GM23338 (cell line): Measurements from ENCODE around the gene ZYX. TPM values are rescaled to one million over a fixed set of nuclear protein-coding genes. Genes with fewer than 3 reads are reported as not detected.

Experiments used
- ATAC-seq: fragments of 200-7000 bp; cut with Tn5 transposase; 3 replicates; pipeline ENCODE4 v1.9.1; 2020
- DNase-seq: peaks from one replicate; pipeline ENCODE4 v3.0.0-alpha.2; 2015; ENCODE audit warnings: low spot score
- H2AFZ ChIP-seq: fragments of 200-600 bp; sonication (generic); 2 replicates; pipeline ENCODE4 v1.8.0; 2016; ENCODE audit warnings: antibody characterized with exemption, mild to moderate bottlenecking, moderate library complexity
- H3F3A ChIP-seq: fragments of 200-600 bp; sonication (generic); replicated peaks from 2 replicates; pipeline ENCODE4 v1.8.0; 2017; ENCODE audit warnings: antibody characterized with exemption, mixed run types, low read depth
- H3K27ac ChIP-seq: fragments of 200-600 bp; sonication (generic); 2 replicates; pipeline ENCODE4 v1.6.1; 2016; ENCODE audit warnings: low read depth
- H3K27me3 ChIP-seq: fragments of 200-600 bp; sonication (generic); 2 replicates; pipeline ENCODE4 v1.8.0; 2016; ENCODE audit warnings: mild to moderate bottlenecking, mixed run types, moderate library complexity; ENCODE audit not compliant: insufficient read depth
- H3K36me3 ChIP-seq: fragments of 200-600 bp; sonication (generic); 2 replicates; pipeline ENCODE4 v1.8.0; 2016; ENCODE audit warnings: mild to moderate bottlenecking; ENCODE audit not compliant: insufficient read depth
- H3K4me1 ChIP-seq: fragments of 200-600 bp; sonication (generic); 2 replicates; pipeline ENCODE4 v1.8.0; 2016; ENCODE audit warnings: mild to moderate bottlenecking, moderate library complexity; ENCODE audit not compliant: insufficient read depth
- H3K4me2 ChIP-seq: fragments of 200-600 bp; sonication (generic); 2 replicates; pipeline ENCODE4 v1.7.1; 2017; ENCODE audit warnings: mixed run types
- H3K4me3 ChIP-seq: fragments of 200-600 bp; sonication (generic); 2 replicates; pipeline ENCODE4 v1.6.1; 2016; ENCODE audit warnings: mixed run types
- H3K79me2 ChIP-seq: fragments of 200-600 bp; sonication (generic); replicated peaks from 2 replicates; pipeline ENCODE4 v1.8.0; 2017; ENCODE audit warnings: mild to moderate bottlenecking; ENCODE audit not compliant: insufficient read depth
- H3K9me2 ChIP-seq: fragments of 200-600 bp; sonication (generic); 2 replicates; pipeline ENCODE4 v1.8.0; 2017; ENCODE audit not compliant: insufficient read depth
- H4K20me1 ChIP-seq: fragments of 200-600 bp; sonication (generic); replicated peaks from 2 replicates; pipeline ENCODE4 v1.8.0; 2017; ENCODE audit warnings: mild to moderate bottlenecking; ENCODE audit not compliant: insufficient read depth
- H3K27ac Mint-ChIP-seq: 2 replicates; pipeline ENCODE4 v1.8.0; 2020; ENCODE audit warnings: inconsistent platforms, mild to moderate bottlenecking, moderate library complexity, mixed read lengths
- H3K27me3 Mint-ChIP-seq: 3 replicates; pipeline ENCODE4 v1.8.0; 2022; ENCODE audit warnings: low read depth, mild to moderate bottlenecking, moderate library complexity, mixed read lengths, inconsistent platforms; ENCODE audit not compliant: insufficient read depth, poor library complexity
- H3K36me3 Mint-ChIP-seq: 3 replicates; pipeline ENCODE4 v1.8.0; 2021; ENCODE audit warnings: low read depth, mild to moderate bottlenecking, inconsistent platforms, moderate library complexity, mixed read lengths
- H3K4me1 Mint-ChIP-seq: 3 replicates; pipeline ENCODE4 v1.8.0; 2020; ENCODE audit warnings: mild to moderate bottlenecking, inconsistent platforms, mixed read lengths
- H3K4me3 Mint-ChIP-seq: 3 replicates; pipeline ENCODE4 v1.8.0; 2021; ENCODE audit warnings: moderate library complexity, mild to moderate bottlenecking, inconsistent platforms, mixed read lengths
- H3K9me3 Mint-ChIP-seq: 3 replicates; pipeline ENCODE4 v1.8.0; 2020; ENCODE audit warnings: moderate library complexity, mild to moderate bottlenecking, inconsistent platforms, mixed read lengths
- CREB1 ChIP-seq: fragments of 250-450 bp; sonication (Bioruptor Pico); IDR thresholded peaks from 2 replicates; pipeline ENCODE4 v1.5.0; 2020; ENCODE audit warnings: low read depth, mild to moderate bottlenecking, moderate library complexity
- EZH2 ChIP-seq: fragments of 200-600 bp; sonication (generic); IDR thresholded peaks from one replicate; pipeline ENCODE4 v1.8.0; 2017; ENCODE audit warnings: antibody characterized with exemption, mild to moderate bottlenecking, low read depth; ENCODE audit not compliant: unreplicated experiment
- EZH2phosphoT487 ChIP-seq: fragments of 200-600 bp; sonication (generic); IDR thresholded peaks from one replicate; pipeline ENCODE4 v1.8.1; 2018; ENCODE audit warnings: antibody characterized with exemption; ENCODE audit not compliant: unreplicated experiment
- JUNB ChIP-seq: IDR thresholded peaks from one replicate; pipeline ENCODE4 v1.6.1; 2016; ENCODE audit warnings: antibody characterized with exemption; ENCODE audit not compliant: unreplicated experiment
- NANOG ChIP-seq: IDR thresholded peaks from 2 replicates; pipeline ENCODE4 v1.6.1; 2016; ENCODE audit warnings: antibody characterized with exemption, borderline replicate concordance
- POLR2AphosphoS5 ChIP-seq: IDR thresholded peaks from 2 replicates; pipeline ENCODE4 v1.6.1; 2016; ENCODE audit warnings: antibody characterized with exemption, low read depth
- STAT1 ChIP-seq: IDR thresholded peaks from one replicate; pipeline ENCODE4 v1.6.1; 2016; ENCODE audit warnings: antibody characterized with exemption; ENCODE audit not compliant: unreplicated experiment
- long read RNA-seq: library from polyadenylated mRNA; unstranded; transcript quantifications from one replicate; pipeline ENCODE4 v2.0.0, GENCODE V29; 2020; ENCODE audit not compliant: unreplicated experiment
- polyA plus RNA-seq: library from polyadenylated mRNA; unstranded; fragments of >200 nt; fragmentation: Nextera tagmentation; extraction: Ambion mirVana; gene quantifications from 2 replicates; pipeline ENCODE4 v1.2.1, GENCODE V29; 2016
- total RNA-seq: library from RNA; depleted of rRNA; stranded (reverse); fragments of >200 nt; shearing (Covaris generic); gene quantifications from 2 replicates; pipeline ENCODE4 v1.2.3, GENCODE V29; 2014; rRNA removed
- TF ChIP-seq, protein P1 (sequence below), 2 experiments: fragments of 200-600 bp in 1 of 2; sonication (generic) in 1 of 2; conservative IDR thresholded peaks; 2 replicates each; pipeline versions ENCODE4 v1.5.1 to v1.6.1; 2016 to 2017; ENCODE audit warnings: antibody characterized with exemption in 2 of 2, low read depth in 2 of 2, mild to moderate bottlenecking in 2 of 2, moderate library complexity in 1 of 2
- TF ChIP-seq, protein P2 (sequence below): IDR thresholded peaks from one replicate; pipeline ENCODE4 v1.6.1; 2018; ENCODE audit warnings: antibody characterized with exemption; ENCODE audit not compliant: unreplicated experiment
- TF ChIP-seq, protein P3 (sequence below): IDR thresholded peaks from 2 replicates; pipeline ENCODE4 v1.6.1; 2016; ENCODE audit warnings: antibody characterized with exemption

ZYX gene, protein sequence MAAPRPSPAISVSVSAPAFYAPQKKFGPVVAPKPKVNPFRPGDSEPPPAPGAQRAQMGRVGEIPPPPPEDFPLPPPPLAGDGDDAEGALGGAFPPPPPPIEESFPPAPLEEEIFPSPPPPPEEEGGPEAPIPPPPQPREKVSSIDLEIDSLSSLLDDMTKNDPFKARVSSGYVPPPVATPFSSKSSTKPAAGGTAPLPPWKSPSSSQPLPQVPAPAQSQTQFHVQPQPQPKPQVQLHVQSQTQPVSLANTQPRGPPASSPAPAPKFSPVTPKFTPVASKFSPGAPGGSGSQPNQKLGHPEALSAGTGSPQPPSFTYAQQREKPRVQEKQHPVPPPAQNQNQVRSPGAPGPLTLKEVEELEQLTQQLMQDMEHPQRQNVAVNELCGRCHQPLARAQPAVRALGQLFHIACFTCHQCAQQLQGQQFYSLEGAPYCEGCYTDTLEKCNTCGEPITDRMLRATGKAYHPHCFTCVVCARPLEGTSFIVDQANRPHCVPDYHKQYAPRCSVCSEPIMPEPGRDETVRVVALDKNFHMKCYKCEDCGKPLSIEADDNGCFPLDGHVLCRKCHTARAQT
- total RNA-seq (132 and 141 TPM in 2 replicates), polyA plus RNA-seq (108 and 111 TPM in 2 replicates)
- long read RNA-seq, transcript ZYX-201 (10 exons, 2,493 nt), result major isoform, 12 of 63 reads
- long read RNA-seq, partial matches to known transcripts, result 26 of 63 reads
- long read RNA-seq, other reads (novel, unspliced or antisense), result 25 of 63 reads

DNA sequence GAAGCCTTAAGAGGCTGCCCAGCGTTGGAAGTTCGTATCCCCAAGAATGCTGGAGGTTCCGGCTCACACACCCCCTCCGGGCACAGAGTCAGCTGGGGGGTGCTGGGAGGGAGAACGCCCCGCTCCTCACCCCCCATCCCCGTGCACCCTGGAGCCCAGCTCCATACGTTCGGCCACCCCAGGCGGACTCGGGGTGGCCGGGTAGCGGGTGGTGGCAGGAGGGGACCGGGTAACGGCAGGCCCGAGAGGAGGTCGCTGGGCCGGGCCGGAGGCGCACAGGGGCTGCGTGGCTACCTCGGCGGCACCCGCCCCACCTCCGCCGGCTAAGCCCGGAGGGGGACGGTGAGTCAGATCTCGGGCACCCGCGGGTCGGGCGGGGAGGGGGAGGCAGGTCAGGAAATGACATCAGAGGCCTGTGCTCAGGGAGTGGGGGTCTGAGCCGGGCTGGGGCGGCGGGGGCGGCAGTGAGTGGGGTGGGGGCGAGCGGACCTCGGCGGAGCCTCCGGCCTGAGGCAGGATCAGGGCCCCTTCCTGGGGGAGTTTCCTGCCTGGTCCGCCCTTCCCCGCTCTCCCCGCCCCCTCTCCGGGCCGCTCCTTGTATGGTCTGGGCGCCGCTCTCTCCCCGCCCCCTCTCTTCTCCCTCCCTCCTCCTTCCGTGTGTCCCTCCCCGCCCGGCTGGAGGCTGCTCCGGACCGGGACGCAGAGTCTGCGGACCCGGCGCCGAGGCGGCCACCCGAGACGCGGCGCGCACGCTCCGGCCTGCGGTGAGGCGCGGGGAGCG, at the start of gene ZYX:
Gene ZYX, plus strand, starts transcription at position 700 of the 781 bp plus-strand sequence. CDS start 227 bp downstream, outside the sequence.
- Histone ChIP-seq H3K4me1 (peaks cover 29% of the 10 kb centered on the region), H3K4me2 (peak within 1 kb of the TSS; percentile 95), H3K9me2 (no peaks in the 10 kb centered on the region), H3K79me2 (peaks cover 51% of the 10 kb centered on the region), H2AFZ (peak within 1 kb of the TSS; percentile 72), H3F3A (peaks cover 15% of the 10 kb centered on the region; the same call in 1 of the 2 replicates), H3K27ac (peak within 1 kb of the TSS; percentile 99), H3K36me3 (peaks cover 7% of the 10 kb centered on the region; the same call in 1 of the 2 replicates), H3K4me3 (peak within 1 kb of the TSS; percentile 99), H4K20me1 (peaks cover 31% of the 10 kb centered on the region), H3K27me3 (no peaks in the 10 kb centered on the region)
- H3K36me3 Mint-ChIP-seq, result peaks cover 11% of the 10 kb centered on the region; the same call in 2 of the 3 replicates
- peak within 1 kb of the TSS; percentile 74 for H3K4me3 Mint-ChIP-seq
- H3K27me3 Mint-ChIP-seq, result peaks cover 4% of the 10 kb centered on the region
- DNase-seq (peak; percentile 96), ATAC-seq (peak; percentile 74)
- H3K27ac Mint-ChIP-seq, result peak within 1 kb of the TSS; percentile 76; the same call in 1 of the 2 replicates
- no peaks in the 10 kb centered on the region; the same call in 2 of the 3 replicates for H3K9me3 Mint-ChIP-seq
- H3K4me1 Mint-ChIP-seq, result peaks cover 33% of the 10 kb centered on the region
- TF ChIP-seq NANOG (no peak), EZH2phosphoT487 (no peak), EZH2 (no peak), CREB1 (CRISPR knock-in tag) (peak; percentile 66), JUNB (no peak), STAT1 (no peak), POLR2AphosphoS5 (peak; percentile 88)
- TF ChIP-seq, protein P1, sequence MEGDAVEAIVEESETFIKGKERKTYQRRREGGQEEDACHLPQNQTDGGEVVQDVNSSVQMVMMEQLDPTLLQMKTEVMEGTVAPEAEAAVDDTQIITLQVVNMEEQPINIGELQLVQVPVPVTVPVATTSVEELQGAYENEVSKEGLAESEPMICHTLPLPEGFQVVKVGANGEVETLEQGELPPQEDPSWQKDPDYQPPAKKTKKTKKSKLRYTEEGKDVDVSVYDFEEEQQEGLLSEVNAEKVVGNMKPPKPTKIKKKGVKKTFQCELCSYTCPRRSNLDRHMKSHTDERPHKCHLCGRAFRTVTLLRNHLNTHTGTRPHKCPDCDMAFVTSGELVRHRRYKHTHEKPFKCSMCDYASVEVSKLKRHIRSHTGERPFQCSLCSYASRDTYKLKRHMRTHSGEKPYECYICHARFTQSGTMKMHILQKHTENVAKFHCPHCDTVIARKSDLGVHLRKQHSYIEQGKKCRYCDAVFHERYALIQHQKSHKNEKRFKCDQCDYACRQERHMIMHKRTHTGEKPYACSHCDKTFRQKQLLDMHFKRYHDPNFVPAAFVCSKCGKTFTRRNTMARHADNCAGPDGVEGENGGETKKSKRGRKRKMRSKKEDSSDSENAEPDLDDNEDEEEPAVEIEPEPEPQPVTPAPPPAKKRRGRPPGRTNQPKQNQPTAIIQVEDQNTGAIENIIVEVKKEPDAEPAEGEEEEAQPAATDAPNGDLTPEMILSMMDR (conservative IDR thresholded peaks at IDR 0.05; ENCODE audit: low read depth in 2 of 2), result no peak
- TF ChIP-seq, protein P2, sequence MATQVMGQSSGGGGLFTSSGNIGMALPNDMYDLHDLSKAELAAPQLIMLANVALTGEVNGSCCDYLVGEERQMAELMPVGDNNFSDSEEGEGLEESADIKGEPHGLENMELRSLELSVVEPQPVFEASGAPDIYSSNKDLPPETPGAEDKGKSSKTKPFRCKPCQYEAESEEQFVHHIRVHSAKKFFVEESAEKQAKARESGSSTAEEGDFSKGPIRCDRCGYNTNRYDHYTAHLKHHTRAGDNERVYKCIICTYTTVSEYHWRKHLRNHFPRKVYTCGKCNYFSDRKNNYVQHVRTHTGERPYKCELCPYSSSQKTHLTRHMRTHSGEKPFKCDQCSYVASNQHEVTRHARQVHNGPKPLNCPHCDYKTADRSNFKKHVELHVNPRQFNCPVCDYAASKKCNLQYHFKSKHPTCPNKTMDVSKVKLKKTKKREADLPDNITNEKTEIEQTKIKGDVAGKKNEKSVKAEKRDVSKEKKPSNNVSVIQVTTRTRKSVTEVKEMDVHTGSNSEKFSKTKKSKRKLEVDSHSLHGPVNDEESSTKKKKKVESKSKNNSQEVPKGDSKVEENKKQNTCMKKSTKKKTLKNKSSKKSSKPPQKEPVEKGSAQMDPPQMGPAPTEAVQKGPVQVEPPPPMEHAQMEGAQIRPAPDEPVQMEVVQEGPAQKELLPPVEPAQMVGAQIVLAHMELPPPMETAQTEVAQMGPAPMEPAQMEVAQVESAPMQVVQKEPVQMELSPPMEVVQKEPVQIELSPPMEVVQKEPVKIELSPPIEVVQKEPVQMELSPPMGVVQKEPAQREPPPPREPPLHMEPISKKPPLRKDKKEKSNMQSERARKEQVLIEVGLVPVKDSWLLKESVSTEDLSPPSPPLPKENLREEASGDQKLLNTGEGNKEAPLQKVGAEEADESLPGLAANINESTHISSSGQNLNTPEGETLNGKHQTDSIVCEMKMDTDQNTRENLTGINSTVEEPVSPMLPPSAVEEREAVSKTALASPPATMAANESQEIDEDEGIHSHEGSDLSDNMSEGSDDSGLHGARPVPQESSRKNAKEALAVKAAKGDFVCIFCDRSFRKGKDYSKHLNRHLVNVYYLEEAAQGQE, result no peak
- TF ChIP-seq, protein P3, sequence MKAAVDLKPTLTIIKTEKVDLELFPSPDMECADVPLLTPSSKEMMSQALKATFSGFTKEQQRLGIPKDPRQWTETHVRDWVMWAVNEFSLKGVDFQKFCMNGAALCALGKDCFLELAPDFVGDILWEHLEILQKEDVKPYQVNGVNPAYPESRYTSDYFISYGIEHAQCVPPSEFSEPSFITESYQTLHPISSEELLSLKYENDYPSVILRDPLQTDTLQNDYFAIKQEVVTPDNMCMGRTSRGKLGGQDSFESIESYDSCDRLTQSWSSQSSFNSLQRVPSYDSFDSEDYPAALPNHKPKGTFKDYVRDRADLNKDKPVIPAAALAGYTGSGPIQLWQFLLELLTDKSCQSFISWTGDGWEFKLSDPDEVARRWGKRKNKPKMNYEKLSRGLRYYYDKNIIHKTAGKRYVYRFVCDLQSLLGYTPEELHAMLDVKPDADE, result peak; percentile 26; the same call in 1 of the 2 replicates
